HG02763 (cell line): ENCODE measurements around the gene SLC17A9.
"Not testable (repeated sequence)": the region's sequence is repeated elsewhere in the genome, so short reads cannot be mapped to it uniquely, and the experiment has no call there.

Experiments
- ATAC-seq: cut with Tn5 transposase; IDR thresholded peaks from one replicate; pipeline ENCODE4 v1.9.1; 2021; ENCODE audit warnings: mild to moderate bottlenecking, moderate library complexity; ENCODE audit not compliant: unreplicated experiment

Gene SLC17A9

DNA sequence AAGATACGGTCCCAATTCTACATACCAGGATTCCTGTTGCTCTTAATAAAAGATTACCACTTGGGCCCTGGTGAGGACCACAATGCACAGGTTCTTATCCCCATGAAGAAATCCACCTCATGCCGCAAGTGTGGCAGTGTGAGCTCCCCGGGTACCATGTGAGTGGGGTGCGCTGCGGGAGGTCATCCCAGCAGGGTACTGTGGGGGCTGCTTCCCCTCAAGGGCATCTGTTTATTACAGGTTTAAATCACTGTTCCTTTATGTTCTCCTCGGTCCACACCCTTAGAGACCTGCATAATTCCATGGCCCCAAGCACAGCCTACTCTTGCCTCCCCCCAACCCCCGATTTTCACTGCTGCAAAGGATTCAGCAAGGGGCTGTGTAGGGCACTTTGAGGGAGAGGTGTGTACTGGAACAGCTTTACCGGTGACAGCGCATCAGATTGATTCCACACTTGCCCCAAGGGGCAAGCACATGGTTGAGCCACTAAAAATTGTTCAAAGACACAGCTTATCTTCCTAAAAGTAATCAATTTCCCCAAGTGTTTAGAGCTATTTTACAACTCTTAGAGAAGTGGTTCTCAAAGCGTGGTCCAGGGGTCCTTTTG lies 32.4 kb upstream of the SLC17A9 start:
- no peak for ATAC-seq

DNA sequence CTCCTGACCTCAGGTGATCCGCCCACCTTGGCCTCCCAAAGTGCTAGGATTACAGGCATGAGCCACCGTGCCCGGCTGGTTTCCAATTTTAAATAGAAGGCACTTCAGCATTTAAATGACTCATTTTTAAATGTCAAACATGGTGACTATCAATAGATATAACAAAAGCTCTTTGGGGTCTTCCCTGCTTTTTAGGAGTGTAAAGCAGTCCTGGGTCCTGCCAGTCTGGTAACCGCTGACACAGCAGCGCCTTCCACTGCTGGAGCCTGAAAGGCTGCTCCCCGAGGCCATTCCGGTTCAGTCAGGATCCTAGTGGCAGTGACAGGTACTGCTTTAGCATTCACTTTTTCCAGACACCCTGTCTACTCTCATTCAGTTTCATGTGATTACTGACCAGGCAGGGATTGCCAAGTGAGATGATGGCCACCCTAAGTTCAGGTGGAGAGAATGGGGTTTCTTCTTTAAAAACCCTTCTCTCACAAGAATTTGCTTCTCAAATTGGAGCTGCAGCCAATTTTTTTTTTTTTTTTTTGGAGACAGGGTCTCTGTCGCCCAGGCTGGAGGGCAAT lies 31.3 kb upstream of the SLC17A9 start:
- no peak for ATAC-seq

DNA sequence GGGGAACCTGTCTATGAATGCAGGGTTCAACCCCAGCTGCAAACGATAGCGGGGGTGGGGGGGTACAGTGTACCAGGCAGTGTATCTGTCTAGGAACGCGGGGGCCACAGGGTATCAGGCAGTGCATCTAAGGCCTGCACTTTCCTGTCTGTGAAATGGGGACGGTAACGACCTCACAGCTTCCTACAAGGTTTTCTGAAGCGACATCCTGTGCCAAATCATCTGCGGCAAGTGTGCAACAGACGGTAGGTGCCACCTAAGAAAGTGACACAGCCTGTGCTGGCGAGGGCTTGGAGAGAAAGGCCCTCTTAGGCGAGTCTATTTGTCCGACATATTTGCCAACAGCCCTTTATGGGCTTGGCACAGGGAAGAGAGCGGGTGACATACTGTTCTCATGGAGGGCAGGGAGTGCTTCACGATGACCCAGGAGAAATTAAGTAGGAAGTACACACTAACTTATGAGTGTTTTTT lies 30.0 kb upstream of the SLC17A9 start:
- ATAC-seq = no peak

DNA sequence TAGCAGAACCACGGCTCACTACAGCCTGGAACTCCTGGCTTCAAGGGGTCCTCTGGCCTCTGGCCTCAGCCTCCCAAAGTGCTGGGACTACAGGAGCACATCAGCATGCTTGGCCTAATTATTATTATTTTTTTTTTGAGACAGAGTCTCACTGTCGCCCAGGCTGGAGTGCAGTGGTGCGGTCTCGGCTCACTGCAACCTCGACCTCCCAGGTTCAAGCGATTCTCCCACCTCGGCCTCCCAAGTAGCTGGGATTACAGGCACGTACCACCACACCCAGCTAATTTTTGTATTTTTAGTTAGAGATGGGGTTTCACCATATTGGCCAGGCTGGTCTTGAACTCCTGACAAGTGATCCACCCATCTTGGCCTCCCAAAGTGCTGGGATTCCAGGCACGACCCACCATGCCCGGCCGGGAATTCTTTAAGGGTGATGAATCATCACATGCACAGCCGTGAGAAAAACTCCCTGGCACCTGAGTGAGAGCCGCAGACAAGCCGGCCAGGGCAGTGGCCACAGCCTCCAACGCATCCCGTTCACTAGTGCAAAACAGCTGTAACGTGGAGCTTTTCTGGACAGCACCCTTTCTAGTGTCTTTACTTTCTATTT lies 29.3 kb upstream of the SLC17A9 start:
- ATAC-seq = not testable (repeated sequence)

DNA sequence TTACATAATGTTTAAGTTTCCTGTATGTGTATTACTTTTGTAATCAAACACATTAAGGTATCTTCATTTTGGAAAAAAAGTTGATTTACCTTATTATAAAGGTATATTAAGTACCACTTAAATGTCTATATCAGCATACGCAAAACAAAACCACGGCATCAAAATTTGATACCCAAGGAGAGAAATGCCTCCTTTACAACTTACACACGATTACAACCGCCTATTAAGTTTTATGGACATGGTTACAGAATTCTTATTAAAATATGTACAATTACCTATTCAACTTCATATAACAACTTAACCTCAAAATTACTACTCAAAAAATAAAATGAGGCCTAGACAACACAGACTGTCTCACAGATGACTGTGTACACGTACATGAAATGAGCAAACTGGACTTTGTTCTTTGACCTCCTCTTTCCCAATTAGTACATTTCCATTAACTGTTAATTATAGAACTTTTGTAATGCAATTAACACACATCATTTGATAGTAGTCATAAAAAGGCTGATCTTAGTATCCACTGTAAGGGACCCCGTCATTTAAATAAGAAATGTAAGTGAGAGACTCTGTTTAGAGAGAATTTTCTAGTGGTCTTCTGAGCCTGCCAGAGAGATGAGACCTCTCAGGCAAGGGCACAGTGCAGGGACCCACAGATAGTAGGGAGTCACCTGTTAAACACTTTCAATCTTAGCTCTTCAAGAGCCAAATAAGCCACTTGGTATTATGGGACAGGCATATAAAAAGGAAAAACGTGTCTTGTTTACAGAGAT lies 28.7 kb upstream of the SLC17A9 start:
- no peak for ATAC-seq

DNA sequence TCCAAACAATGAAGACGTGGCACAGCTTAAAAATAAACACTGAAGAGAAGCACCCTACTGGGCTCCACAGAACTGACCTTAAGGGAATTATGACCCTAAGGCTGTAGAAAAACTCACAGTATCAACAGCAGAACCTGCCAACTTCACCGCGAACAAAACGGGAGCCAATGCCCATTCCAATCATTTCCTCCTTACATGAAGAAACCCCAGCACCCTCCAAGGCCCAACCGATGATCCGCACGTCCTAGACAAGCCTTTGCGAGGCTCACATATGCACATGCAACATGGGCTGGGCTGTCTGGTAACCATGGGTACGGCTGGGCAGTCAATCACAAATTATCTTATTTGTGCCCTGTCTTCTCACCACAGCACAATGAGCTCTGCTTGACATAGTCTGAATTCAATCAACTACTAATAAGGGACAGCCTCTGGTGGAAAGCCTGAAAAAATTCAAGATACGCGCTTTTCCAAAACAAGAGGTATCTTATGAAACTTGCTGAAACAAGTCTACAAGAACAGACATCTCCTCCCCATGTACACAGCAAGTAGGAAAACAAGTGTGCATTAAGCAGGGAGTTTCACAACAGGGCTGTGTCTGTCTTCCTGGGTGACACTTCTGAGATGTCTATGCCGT lies 27.9 kb upstream of the SLC17A9 start:
- ATAC-seq = no peak

DNA sequence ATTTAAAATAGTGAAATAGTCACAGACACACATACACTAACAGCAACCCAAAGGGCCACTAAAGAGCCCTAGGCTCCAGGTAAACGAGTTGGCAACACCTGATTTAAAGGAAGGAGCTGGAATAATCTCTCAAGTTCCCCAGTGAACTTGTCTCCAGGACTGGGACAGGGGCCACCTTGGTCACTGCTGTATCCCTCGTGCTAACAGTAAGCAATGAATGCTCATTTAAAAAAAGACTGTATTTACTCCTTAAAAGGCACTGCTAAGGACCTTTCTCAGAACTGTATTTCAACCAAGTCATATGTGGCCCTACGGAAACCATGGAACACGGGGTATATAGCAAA lies 27.5 kb upstream of the SLC17A9 start:
- no peak for ATAC-seq

DNA sequence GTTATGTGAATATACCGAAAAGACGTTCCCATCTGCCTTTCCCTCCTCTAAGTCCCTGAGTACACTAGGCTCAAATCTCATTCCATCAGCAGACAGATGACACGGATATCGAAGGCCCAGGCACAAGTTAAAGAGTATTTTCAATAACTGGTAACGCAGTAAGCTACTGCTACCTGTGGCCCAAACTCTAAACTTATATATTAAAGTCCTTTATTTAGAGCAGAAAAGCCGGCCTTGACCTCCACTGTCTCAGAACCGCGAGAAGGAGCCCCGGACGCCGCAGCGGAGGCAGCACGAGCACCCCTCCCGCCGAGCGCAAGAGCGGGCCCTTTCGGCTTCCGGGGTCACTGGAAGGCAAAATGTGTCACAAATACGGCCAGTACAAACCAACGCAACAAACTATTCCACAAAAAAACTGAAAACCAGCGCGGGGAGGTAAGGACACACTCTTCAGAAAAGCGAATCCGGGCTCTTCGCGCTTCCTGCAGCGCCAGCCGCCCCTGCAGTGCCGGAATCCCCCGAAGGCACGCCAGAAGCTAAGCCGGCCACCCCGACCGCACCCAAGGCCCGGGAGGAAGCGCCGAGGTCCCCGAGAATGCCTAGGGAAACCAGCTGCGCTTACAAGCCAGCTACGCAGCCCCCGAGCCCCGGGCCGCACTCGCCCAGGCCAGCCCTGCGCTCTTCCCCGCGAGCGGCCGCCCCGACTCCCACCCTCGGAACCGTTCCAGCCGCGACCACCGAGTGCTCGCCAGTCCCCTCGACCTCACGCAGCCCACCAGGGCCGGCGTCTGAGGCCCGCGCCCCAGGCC lies 26.9 kb upstream of the SLC17A9 start:
- ATAC-seq = peak; percentile 10

DNA sequence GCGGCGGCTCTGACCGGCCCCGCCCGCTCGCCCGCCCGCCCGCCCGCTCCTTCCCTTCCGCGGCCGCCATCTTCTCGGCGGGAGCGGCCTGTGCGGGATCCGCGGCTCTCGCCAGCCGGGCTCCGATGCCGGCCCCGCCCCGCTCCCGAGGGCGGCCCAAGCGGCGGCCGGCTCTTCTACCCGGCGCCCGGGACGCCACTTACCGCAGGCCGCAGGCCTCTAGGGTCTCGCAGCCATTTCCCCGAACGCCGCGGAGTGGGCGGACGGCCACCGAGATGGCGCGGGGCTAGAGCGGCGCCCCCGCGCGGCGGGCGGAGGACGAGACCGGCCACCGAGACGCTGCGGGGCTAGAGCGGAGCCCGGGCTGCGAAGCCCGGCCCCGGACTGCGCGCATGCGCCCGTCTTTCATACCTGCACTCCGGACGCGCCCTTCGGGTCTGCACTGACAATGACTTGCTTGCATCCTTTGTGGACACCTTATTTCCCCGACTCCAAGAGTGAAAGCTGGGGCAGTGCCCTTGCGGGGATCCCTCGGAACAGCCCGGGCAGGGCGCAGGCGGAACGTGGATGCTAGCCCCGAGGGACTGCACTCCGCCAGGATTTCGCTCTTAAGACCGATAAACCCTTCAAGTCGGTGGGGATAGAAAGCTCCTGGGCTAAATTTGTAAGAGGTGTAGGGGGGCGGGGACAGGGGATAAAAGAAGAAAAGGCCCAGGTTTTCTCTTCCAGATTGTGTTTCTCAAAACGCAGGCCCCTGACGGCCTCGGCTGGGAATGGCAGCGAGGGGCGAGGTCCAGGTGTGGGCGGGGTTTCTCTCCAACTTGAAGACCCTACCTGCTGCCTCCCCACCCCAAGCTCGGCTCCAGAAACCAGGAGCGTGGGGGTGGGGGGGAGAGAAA lies 26.0 kb upstream of the SLC17A9 start, which contains the start of gene DIDO1:
DIDO1 (minus strand) TSS at position 277 of the 899 bp plus-strand sequence.
- ATAC-seq = peak; percentile 81

DNA sequence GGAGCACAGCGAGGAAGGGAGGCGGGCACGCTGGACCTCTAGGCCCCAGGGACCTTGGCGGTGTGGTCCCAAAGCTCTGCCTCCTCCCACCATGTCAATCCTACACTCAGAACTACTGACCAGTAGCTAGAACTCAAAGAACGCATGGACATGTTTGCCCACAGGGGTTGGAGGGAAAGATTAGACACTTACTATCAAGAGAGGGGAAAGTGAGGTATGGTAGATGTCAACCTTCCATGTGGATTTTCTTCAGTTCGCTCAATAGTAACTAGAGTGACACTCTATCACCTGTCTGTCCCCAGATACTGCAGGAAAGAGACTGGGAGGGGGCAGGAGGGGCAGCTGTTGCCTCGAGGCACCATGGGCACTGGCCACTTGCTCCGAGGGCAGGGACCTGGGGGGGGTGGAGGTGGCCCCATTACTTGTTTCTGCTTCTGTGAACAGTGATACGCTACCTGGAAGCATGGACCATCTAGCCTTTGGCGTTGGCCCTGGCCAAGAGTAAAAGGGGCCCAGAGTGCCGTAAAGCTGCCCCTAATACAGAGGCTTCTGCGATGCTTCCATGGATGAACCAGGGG lies 25.3 kb upstream of the SLC17A9 start:
- ATAC-seq = no peak

DNA sequence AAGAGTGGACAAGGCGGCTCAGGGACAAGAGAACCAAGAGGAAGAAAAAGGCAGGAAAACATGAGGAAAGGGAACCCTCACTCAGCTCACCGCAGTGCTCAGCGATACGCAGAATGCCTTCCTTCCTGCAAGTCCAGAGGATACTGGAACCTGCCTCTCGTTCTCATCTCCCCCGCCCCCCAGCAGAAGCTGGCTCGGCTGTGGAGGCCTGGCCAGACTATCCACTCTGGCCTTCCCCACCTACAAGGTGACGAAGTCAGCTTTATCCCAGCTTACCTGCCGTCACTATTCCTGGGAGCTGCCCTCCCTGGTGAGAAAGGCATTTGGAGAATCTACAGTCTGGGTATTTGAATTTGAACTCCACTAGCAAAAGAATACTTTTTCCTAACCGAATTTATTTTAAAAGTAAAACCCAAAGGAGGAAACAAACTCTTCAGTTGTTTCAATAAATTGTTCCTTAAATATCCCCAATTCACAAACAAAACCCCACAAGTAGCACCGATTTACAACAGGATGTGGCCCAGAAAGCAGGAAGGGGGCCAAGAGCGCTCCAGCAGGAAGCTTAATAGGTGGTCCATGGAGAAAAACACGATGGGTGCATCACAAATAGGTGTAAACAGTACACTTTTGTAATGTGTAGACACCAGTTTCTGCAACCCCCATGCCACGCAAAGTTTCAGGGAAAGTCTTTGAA lies 24.1 kb upstream of the SLC17A9 start:
- no peak for ATAC-seq

DNA sequence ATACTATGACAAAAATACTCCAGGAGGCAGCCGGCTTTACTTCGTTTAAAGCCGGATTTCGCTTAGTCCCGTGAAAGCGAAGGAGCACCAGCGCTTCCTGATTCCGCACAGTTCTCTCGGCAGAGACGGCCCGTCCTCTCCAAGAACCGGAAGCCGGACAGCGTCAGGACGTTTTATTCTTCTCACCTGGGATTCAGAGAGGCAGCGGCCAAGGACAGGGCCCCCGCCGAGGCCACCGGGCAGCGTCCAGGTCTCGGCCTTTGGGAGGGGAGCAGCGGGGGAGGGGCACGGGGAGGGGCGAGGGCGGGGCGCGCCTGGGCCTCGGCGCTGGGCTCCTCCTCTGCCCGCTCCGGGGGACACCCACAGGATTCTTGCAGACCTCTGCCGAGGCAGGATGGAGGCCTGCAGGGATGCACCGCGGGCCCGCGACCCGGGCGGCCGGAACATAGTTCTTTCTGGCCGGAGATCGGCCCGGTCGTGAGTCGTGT lies 23.4 kb upstream of the SLC17A9 start:
- no peak for ATAC-seq

DNA sequence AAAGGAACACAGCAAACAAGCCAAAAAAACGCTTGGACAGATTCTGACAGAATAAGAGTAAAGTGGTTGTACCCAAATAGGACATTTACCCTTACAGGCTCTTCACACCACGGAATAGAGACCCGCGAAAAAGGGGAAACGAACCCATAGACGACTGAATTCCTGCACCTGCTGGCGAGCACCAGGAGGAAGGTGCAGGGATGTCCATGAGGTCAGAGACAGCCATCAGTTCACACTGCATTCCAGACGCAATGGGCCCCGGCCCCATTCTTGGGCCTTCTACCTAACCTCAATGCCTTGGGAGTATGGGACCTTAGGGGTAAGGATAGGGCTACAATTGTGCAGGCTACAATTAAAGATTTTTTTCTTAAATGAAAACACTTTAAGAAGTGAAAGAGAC lies 21.0 kb upstream of the SLC17A9 start:
- no peak for ATAC-seq

DNA sequence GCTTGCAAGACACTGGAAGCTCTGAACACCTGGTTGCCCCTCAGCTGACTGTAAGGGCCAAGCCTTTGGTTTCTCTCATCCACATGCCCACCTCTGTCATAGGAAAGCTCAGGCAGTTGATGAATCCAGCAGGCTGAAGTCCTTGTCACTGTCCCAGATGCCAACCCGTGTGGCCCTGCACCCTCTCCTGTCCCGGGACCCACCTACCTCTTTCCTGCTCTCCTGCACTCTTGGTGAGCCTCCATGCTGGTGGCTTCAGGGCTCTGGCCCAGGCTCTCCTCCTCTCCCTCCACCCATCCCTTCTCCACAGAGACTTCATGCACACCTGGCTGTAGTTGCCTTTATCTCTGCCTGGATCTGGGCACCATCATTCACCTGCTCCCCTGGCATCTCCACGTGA lies 18.5 kb upstream of the SLC17A9 start:
- no peak for ATAC-seq

DNA sequence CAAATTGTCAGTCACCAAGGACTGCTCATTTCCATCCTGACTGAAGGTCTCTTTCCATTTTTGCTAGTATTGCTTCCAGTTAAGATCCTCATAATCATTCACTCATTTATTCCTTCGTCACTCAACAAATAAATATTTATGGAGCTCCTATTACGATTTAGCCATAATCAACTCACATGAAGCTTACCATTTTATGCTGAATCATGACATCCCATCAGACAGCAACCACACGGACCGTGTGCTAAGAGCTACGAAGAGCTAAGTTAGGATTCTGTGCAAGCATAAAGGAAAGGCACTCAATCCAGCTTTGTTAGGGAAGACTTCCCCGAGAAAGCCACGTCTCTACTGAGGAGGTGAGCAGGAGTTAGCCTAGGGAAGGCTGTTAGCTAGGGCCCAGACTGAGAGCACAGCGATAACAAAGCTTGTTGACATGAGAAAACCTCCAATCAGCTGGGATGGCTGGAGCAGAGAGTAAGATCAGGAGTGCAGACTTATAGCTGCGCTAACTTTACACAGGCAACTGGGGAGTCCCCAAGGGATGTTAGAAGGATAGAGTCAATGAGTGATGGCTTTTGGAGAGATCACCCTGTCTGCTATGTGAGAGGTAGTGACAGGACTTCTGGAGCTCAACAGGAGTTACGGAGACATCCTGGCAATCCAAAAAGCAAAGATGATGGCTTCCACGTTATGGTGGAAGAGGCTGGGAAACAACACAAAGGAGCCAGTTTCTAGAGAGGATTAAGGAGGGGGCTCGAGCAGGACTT lies 17.1 kb upstream of the SLC17A9 start:
- ATAC-seq = no peak

DNA sequence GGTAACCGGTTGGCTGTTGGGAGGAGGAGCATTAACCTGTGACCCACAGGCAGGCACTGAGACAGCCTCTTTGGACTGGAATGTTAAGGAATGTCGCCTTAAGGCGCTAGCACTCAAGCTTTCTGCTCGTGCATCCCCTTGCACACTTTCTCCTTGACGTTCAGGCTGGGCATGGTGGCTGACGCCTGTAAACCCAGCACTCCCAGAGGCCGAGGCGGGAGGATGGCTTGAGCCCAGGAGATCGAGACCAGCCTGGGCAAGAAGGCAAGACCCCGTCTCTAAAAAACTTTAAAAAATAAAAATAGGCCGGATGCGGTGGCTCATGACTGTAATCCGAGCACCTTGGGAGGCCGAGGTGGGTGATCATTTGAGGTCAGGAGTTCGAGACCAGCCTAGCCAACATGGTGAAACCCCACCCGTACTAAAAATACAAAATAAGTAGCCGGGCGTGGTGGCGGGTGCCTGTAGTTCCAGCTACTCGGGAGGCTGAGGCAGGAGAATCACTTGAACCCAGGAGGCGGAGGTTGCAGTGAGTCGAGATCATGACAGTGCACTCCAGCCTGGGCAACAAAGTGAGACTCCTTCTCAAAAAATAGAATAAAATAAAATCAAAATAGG lies 16.4 kb upstream of the SLC17A9 start:
- ATAC-seq = no peak
